Peyer's patch (tissue), 4 donors: ENCODE measurements around the gene ASCL2. TPM values are rescaled to one million over a fixed set of nuclear protein-coding genes. Genes with fewer than 3 reads are reported as not detected.
A peak's percentile ranks its signal among the peaks of the same experiment; 100 is the strongest.
"Not testable (repeated sequence)": the region's sequence is repeated elsewhere in the genome, so short reads cannot be mapped to it uniquely, and the experiment has no call there.

Source experiments
- DNase-seq, 3 donors: peaks; one replicate each; pipeline ENCODE4 v3.0.0-alpha.2; 2017 to 2019
- H3K27ac ChIP-seq, 4 donors: fragments of 200-600 bp; sonication (generic); one replicate each; pipeline ENCODE4 v1.5.1; 2016 to 2019
- H3K27me3 ChIP-seq, 2 donors: fragments of 200-600 bp; sonication (generic); one replicate each; pipeline ENCODE4 v1.5.1; 2019
- H3K36me3 ChIP-seq, 3 donors: fragments of 200-600 bp; sonication (generic); one replicate each; pipeline ENCODE4 v1.5.1; 2016 to 2019
- H3K4me1 ChIP-seq, 4 donors: fragments of 200-600 bp; sonication (generic); one replicate each; pipeline ENCODE4 v1.5.1; 2016 to 2019
- H3K4me3 ChIP-seq, 4 donors: fragments of 200-600 bp; sonication (generic); 1 replicate in 3 of 4; 2 replicates in 1 of 4; pipeline ENCODE4 v1.5.1; 2016 to 2019; ENCODE audit warnings: mild to moderate bottlenecking in 1 of 4
- H3K9me3 ChIP-seq, 4 donors: fragments of 200-600 bp; sonication (generic); one replicate each; pipeline ENCODE4 v1.5.1; 2016 to 2019; ENCODE audit warnings: mild to moderate bottlenecking in 1 of 4
- POLR2A ChIP-seq, 2 donors: fragments of 450-650 bp; IDR thresholded peaks; one replicate each; pipeline ENCODE4 v1.5.1; 2017; ENCODE audit warnings: antibody characterized with exemption in 2 of 2, mild to moderate bottlenecking in 2 of 2, moderate library complexity in 2 of 2
- total RNA-seq, 4 donors: library from RNA; depleted of rRNA; stranded (reverse); fragments of >200 nt; gene quantifications; one replicate each; pipeline ENCODE4 v1.1.0, GENCODE V29; 2016
- TF ChIP-seq, protein P1 (sequence below), 6 experiments: fragments of 450-650 bp in 4 of 6; fragments of 200-600 bp in 2 of 6; sonication (generic) in 1 of 6; IDR thresholded peaks; one replicate each; pipeline ENCODE4 v1.5.1; 2017 to 2019; ENCODE audit warnings: antibody characterized with exemption in 6 of 6, mild to moderate bottlenecking in 3 of 6, moderate library complexity in 1 of 6

The ASCL2 gene
- total RNA-seq, 4 donors from 2014 or later = 7.5 to 11.9 (median 8.4) TPM

GRCh38 chr11:2290351-2290841, 20.0 kb upstream of the ASCL2 start:
- no peaks in the 10 kb centered on the region for H3K27me3 ChIP-seq
- TF ChIP-seq, protein P1, sequence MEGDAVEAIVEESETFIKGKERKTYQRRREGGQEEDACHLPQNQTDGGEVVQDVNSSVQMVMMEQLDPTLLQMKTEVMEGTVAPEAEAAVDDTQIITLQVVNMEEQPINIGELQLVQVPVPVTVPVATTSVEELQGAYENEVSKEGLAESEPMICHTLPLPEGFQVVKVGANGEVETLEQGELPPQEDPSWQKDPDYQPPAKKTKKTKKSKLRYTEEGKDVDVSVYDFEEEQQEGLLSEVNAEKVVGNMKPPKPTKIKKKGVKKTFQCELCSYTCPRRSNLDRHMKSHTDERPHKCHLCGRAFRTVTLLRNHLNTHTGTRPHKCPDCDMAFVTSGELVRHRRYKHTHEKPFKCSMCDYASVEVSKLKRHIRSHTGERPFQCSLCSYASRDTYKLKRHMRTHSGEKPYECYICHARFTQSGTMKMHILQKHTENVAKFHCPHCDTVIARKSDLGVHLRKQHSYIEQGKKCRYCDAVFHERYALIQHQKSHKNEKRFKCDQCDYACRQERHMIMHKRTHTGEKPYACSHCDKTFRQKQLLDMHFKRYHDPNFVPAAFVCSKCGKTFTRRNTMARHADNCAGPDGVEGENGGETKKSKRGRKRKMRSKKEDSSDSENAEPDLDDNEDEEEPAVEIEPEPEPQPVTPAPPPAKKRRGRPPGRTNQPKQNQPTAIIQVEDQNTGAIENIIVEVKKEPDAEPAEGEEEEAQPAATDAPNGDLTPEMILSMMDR (IDR thresholded peaks at IDR 0.05) = no peak
- TF ChIP-seq POLR2A (IDR thresholded peaks at IDR 0.05) = no peak
- H3K36me3 ChIP-seq = no peaks in the 10 kb centered on the region
- no peaks in the 10 kb centered on the region for H3K9me3 ChIP-seq
- DNase-seq = peak in 1 of 3 donors; percentile 31
- no peaks in the 10 kb centered on the region for H3K4me1 ChIP-seq
- no peak overlapping the region for H3K4me3 ChIP-seq
- no peak overlapping the region for H3K27ac ChIP-seq

DNA sequence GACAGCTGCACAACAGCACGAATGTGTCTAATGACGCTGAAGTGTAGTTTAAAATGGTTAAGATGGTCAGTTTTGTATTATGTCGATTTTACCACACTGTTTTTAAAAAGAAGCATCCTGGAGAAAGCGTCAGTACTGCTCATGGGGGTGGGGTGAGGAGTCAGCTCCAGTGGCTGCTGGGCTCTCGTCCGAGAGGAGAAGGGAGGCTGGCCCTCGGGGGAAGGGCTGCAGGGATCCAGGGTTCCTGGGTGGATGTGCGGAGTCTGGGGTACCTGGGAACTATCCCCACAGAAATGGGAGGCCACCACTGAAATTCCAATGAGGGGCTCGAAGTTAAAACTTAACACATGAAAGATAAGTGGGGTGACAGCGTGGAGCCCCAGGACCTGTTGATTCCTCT, 19.5 kb upstream of the ASCL2 start:
- H3K4me1 ChIP-seq = no peaks in the 10 kb centered on the region
- no peak overlapping the region for H3K4me3 ChIP-seq
- H3K27ac ChIP-seq = no peak overlapping the region
- H3K27me3 ChIP-seq = no peaks in the 10 kb centered on the region
- H3K9me3 ChIP-seq = no peaks in the 10 kb centered on the region
- no peaks in the 10 kb centered on the region for H3K36me3 ChIP-seq
- no peak for DNase-seq
- TF ChIP-seq, protein P1 (IDR thresholded peaks at IDR 0.05) = no peak
- no peak for TF ChIP-seq POLR2A (IDR thresholded peaks at IDR 0.05)

DNA sequence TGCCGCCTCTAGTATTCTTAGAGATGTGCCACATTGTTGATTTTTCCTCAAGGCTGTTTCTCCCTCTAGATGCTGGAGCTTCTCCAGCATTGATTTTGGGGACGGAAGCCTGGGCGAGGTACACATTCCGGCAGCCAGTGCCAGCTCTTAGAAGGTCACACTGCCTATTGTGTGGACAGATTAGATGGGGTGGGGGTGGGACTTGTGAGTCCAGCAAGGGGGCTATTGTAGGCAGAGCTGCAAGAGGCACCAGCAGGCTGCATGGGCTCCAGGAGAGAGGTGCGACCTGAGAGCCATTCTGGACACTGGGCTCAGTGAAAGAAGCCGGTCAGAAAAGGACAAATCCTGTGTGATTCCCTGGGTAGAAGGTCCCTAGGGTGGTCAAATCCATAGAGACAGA, 19.0 kb upstream of the ASCL2 start:
- TF ChIP-seq, protein P1 (IDR thresholded peaks at IDR 0.05) = no peak
- no peak for TF ChIP-seq POLR2A (IDR thresholded peaks at IDR 0.05)
- no peaks in the 10 kb centered on the region for H3K4me1 ChIP-seq
- no peak overlapping the region for H3K4me3 ChIP-seq
- H3K27ac ChIP-seq = no peak overlapping the region
- no peaks in the 10 kb centered on the region for H3K9me3 ChIP-seq
- H3K36me3 ChIP-seq = no peaks in the 10 kb centered on the region
- DNase-seq = no peak
- no peaks in the 10 kb centered on the region for H3K27me3 ChIP-seq

DNA sequence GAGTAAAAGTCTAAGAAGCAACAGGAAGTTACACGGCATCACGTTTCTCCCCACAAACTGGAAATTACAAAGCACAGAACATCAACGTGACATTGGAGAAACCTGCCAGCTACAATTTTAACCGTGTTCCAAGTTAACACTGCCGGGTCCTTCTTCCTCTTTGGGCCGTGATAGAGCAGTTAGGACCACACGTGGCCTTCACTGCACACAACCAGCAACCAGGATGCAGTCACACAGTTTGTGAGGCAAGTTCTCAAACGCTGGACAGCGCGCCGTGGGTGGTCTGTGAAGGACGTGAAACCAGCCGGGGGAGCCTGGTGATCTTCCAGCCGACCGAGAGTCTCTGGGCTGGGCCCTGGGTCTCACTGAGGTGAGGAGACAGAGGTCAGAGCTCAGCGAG, 16.7 kb upstream of the ASCL2 start:
- no peaks in the 10 kb centered on the region for H3K4me1 ChIP-seq
- H3K9me3 ChIP-seq = no peaks in the 10 kb centered on the region
- no peak overlapping the region for H3K4me3 ChIP-seq
- peak overlapping the region in 2 of 4 donors; percentile 54 to 57 for H3K27ac ChIP-seq
- peak in 2 of 3 donors; percentile 30 to 47 for DNase-seq
- TF ChIP-seq, protein P1 (IDR thresholded peaks at IDR 0.05) = no peak
- TF ChIP-seq POLR2A (IDR thresholded peaks at IDR 0.05) = no peak
- no peaks in the 10 kb centered on the region for H3K36me3 ChIP-seq
- no peaks in the 10 kb centered on the region for H3K27me3 ChIP-seq

DNA sequence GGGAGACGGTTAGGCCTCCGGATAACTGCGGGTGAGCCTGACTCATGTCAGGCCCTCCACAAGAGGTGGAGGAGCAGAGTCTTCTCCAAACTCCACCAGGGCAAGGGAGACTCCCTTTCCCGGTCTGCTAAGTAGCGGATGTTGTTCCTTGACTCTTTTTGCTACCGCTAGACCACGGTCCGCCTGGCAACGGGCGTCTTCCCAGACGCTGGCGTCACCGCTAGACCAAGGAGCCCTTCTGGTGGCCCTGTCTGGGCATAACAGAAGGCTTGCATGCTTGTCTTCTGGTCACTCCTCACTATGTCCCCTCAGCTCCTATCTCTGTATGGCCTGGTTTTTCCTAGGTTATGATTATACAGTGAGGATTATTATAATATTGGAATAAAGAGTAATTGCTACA, 16.0 kb upstream of the ASCL2 start:
- H3K27ac ChIP-seq = peak overlapping the region in 1 of 4 donors; percentile 54
- DNase-seq = not testable (repeated sequence)

GRCh38 chr11:2280208-2280607, 9.8 kb upstream of the ASCL2 start:
- TF ChIP-seq, protein P1 (IDR thresholded peaks at IDR 0.05) = no peak
- TF ChIP-seq POLR2A (IDR thresholded peaks at IDR 0.05) = no peak
- Histone ChIP-seq H3K27me3 (no peaks in the 10 kb centered on the region), H3K9me3 (no peaks in the 10 kb centered on the region), H3K4me1 (no peaks in the 10 kb centered on the region), H3K36me3 (no peaks in the 10 kb centered on the region), H3K27ac (no peak overlapping the region), H3K4me3 (no peak overlapping the region)
- DNase-seq = no peak

More for the DNA sequence above, 16.0 kb upstream of the ASCL2 start:
- H3K36me3 ChIP-seq, H3K9me3 ChIP-seq, H3K4me1 ChIP-seq, H3K27me3 ChIP-seq, H3K4me3 ChIP-seq: not testable (repeated sequence)
